Erythroblast (primary cell): ENCODE results near the gene ARHGEF6.

Experiments used
- GATA1 ChIP-seq: IDR thresholded peaks from 2 replicates; pipeline ENCODE4 v1.6.1; 2011; ENCODE audit warnings: low read depth, mild to moderate bottlenecking, control low read depth, low read length, moderate library complexity
- POLR2A ChIP-seq: IDR thresholded peaks from 2 replicates; pipeline ENCODE4 v1.6.1; 2011; ENCODE audit warnings: mild to moderate bottlenecking, low read length

DNA sequence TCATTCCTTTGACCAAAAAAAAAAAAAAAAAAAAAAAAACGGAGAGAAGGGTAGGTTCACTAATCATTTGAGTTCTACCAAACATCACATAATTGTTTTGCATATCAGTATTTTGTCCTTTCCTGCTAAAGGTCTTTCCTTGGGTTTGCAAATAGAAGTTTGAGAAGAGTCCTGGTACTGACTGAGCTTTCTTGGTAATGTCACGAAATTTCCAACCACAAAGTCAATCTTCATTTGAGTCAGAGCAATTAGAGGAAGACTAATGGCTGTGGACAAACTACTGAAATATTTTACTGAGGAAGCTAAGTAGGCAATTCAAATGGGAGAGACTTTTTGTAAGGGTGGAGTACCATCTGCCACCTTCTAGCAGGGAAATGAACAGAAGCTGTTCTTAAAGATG, 154.5 kb downstream of the ARHGEF6 start:
- no peak for TF ChIP-seq POLR2A
- no peak for TF ChIP-seq GATA1
